H1 (cell line): Measurements from ENCODE around the gene SLC7A11. TPM values are rescaled to one million over a fixed set of nuclear protein-coding genes. Genes with fewer than 3 reads are reported as not detected.

Experiments used
- BACH1 ChIP-seq: IDR thresholded peaks from 2 replicates; pipeline ENCODE4 v1.6.1; 2012; ENCODE audit warnings: low read length, improper control_type of control experiment
- MAFK ChIP-seq: IDR thresholded peaks from 2 replicates; pipeline ENCODE4 v1.6.1; 2012; ENCODE audit warnings: low read depth, mild to moderate bottlenecking, improper control_type of control experiment, low read length
- POU5F1 ChIP-seq: IDR thresholded peaks from 2 replicates; pipeline ENCODE4 v1.6.1; 2011; ENCODE audit warnings: low read depth, mild to moderate bottlenecking, low read length, moderate library complexity
- TAF1 ChIP-seq: IDR thresholded peaks from 2 replicates; pipeline ENCODE4 v1.6.1; 2011; ENCODE audit warnings: mild to moderate bottlenecking, low read depth, low read length
- TAF7 ChIP-seq: optimal IDR thresholded peaks from 2 replicates; pipeline ENCODE3; 2011; ENCODE audit warnings: low read depth, mild to moderate bottlenecking, inconsistent platforms, low read length, moderate library complexity, borderline replicate concordance
- TBP ChIP-seq: IDR thresholded peaks from 2 replicates; pipeline ENCODE4 v1.6.1; 2011; ENCODE audit warnings: low read depth, low read length, improper control_type of control experiment
- polyA plus RNA-seq, 7 experiments: library from polyadenylated mRNA; depleted of rRNA in 3 of 7; stranded (reverse) in 5 of 7; unstranded in 2 of 7; fragments of >200 nt in 5 of 7; fragments of 200-250 nt in 2 of 7; gene quantifications; 1 replicate in 5 of 7; 2 replicates in 1 of 7; 4 replicates in 1 of 7; pipeline versions ENCODE4 v1.2.1 to v1.2.3, GENCODE V29; 2011 to 2013; ENCODE audit warnings: missing spikeins in 2 of 7, mixed read lengths in 2 of 7
- total RNA-seq: library from RNA; stranded (reverse); fragmentation: NEBNext Ultra II Directional; extraction: Animal tissue kit (Norgen Biotek cat#: 25700); gene quantifications from 2 replicates; pipeline ENCODE4 v1.2.1, GENCODE V29; 2021
- TF ChIP-seq, protein P1 (sequence below): fragments of 300-600 bp; sonication (generic); IDR thresholded peaks from 2 replicates; pipeline ENCODE4 v1.7.1; 2012; ENCODE audit warnings: low read length, moderate library complexity, mild to moderate bottlenecking, inconsistent platforms; ENCODE audit not compliant: insufficient replicate concordance

Gene SLC7A11
- total and polyA plus RNA-seq, 2 of the 8 experiments (the other 6 are each of a cell fraction or from before 2014, with no cell fraction given) = 6.6 to 17.0 TPM

DNA sequence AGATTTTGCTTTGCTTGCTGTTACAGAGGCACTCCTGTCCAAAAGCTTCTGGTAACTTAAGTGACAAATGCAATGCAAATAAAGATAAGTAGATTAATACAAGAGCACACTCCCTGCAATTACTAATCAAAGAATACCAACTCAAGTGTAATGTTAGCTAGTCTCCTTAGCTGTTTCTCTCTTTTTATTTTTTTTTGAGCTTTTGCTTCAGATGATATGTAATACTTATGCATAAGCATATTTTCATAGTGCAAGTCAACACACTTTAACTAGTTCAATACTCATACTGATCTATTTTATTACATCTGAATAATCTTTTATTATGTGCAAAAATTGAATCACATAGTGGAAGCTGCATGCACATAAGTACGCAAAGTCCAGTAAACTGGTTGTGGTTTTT is 2.7 kb downstream of the SLC7A11 start (continued):
- TF ChIP-seq TAF7 = no peak
- TF ChIP-seq, protein P1, sequence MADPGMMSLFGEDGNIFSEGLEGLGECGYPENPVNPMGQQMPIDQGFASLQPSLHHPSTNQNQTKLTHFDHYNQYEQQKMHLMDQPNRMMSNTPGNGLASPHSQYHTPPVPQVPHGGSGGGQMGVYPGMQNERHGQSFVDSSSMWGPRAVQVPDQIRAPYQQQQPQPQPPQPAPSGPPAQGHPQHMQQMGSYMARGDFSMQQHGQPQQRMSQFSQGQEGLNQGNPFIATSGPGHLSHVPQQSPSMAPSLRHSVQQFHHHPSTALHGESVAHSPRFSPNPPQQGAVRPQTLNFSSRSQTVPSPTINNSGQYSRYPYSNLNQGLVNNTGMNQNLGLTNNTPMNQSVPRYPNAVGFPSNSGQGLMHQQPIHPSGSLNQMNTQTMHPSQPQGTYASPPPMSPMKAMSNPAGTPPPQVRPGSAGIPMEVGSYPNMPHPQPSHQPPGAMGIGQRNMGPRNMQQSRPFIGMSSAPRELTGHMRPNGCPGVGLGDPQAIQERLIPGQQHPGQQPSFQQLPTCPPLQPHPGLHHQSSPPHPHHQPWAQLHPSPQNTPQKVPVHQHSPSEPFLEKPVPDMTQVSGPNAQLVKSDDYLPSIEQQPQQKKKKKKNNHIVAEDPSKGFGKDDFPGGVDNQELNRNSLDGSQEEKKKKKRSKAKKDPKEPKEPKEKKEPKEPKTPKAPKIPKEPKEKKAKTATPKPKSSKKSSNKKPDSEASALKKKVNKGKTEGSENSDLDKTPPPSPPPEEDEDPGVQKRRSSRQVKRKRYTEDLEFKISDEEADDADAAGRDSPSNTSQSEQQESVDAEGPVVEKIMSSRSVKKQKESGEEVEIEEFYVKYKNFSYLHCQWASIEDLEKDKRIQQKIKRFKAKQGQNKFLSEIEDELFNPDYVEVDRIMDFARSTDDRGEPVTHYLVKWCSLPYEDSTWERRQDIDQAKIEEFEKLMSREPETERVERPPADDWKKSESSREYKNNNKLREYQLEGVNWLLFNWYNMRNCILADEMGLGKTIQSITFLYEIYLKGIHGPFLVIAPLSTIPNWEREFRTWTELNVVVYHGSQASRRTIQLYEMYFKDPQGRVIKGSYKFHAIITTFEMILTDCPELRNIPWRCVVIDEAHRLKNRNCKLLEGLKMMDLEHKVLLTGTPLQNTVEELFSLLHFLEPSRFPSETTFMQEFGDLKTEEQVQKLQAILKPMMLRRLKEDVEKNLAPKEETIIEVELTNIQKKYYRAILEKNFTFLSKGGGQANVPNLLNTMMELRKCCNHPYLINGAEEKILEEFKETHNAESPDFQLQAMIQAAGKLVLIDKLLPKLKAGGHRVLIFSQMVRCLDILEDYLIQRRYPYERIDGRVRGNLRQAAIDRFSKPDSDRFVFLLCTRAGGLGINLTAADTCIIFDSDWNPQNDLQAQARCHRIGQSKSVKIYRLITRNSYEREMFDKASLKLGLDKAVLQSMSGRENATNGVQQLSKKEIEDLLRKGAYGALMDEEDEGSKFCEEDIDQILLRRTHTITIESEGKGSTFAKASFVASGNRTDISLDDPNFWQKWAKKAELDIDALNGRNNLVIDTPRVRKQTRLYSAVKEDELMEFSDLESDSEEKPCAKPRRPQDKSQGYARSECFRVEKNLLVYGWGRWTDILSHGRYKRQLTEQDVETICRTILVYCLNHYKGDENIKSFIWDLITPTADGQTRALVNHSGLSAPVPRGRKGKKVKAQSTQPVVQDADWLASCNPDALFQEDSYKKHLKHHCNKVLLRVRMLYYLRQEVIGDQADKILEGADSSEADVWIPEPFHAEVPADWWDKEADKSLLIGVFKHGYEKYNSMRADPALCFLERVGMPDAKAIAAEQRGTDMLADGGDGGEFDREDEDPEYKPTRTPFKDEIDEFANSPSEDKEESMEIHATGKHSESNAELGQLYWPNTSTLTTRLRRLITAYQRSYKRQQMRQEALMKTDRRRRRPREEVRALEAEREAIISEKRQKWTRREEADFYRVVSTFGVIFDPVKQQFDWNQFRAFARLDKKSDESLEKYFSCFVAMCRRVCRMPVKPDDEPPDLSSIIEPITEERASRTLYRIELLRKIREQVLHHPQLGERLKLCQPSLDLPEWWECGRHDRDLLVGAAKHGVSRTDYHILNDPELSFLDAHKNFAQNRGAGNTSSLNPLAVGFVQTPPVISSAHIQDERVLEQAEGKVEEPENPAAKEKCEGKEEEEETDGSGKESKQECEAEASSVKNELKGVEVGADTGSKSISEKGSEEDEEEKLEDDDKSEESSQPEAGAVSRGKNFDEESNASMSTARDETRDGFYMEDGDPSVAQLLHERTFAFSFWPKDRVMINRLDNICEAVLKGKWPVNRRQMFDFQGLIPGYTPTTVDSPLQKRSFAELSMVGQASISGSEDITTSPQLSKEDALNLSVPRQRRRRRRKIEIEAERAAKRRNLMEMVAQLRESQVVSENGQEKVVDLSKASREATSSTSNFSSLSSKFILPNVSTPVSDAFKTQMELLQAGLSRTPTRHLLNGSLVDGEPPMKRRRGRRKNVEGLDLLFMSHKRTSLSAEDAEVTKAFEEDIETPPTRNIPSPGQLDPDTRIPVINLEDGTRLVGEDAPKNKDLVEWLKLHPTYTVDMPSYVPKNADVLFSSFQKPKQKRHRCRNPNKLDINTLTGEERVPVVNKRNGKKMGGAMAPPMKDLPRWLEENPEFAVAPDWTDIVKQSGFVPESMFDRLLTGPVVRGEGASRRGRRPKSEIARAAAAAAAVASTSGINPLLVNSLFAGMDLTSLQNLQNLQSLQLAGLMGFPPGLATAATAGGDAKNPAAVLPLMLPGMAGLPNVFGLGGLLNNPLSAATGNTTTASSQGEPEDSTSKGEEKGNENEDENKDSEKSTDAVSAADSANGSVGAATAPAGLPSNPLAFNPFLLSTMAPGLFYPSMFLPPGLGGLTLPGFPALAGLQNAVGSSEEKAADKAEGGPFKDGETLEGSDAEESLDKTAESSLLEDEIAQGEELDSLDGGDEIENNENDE = no peak
- no peak for TF ChIP-seq POU5F1
- TF ChIP-seq BACH1 = no peak
- TF ChIP-seq MAFK = no peak
- no peak for TF ChIP-seq TBP
- no peak for TF ChIP-seq TAF1
- TF ChIP-seq, all 59 proteins: peak for 0
